ENCODE data around the gene C1S. TPM values are rescaled to one million over a fixed set of nuclear protein-coding genes. Genes with fewer than 3 reads are reported as not detected.

C1S gene
- total and polyA plus RNA-seq, 9 of the 15 experiments (the other 6 are each of a cell fraction or from before 2014, with no cell fraction given) = 0.08 to 0.84 (median 0.27) TPM

- ChIA-PET POLR2A (interaction anchor here (1.1 kb wide), 1 partner anchor 10 kb away, joined by 4 read pairs; no protein-coding TSS in a partner anchor), CTCF (ENCODE audit: low intra/inter-chr PET ratio) (no interaction called here)
- BruUV-seq (replicated peaks) = no TSS peak
- Histone ChIP-seq H3K36me3 (ENCODE audit: control insufficient read depth, insufficient read depth, low read length) (no peaks in the 10 kb centered on the region), H2AFZ (ENCODE audit: low read depth, low read length) (no peak overlapping the region), H3K79me2 (ENCODE audit: control insufficient read depth, insufficient read depth, low read length) (no peaks in the 10 kb centered on the region), H3K27ac (ENCODE audit: extremely low read depth, low read depth, low read length) (no peak overlapping the region), H3K4me2 (ENCODE audit: insufficient read depth, low read length) (no peak overlapping the region), H3K9ac (ENCODE audit: insufficient read depth in 1 of 2, low read depth in 2 of 2, low read length in 2 of 2) (no peak overlapping the region), H3K9me3 (replicated peaks; ENCODE audit: control insufficient read depth, insufficient read depth, low read depth, low read length) (no peaks in the 10 kb centered on the region; the same call in 1 of the 2 replicates), H3K4me1 (replicated peaks in 1 of 2; ENCODE audit: control insufficient read depth in 2 of 2, insufficient read depth in 2 of 2, low read length in 2 of 2) (peaks cover 0 to 3% of the 10 kb centered on the region in 2 experiments; a peak in 1 of 5 replicates), H3K27me3 (ENCODE audit: control insufficient read depth in 2 of 2, insufficient read depth in 2 of 2, low read length in 2 of 2) (no peaks in the 10 kb centered on the region; a peak in 2 of 5 replicates), H3K9me1 (ENCODE audit: control insufficient read depth, insufficient read depth, low read length) (no peaks in the 10 kb centered on the region), H3K4me3 (no peak overlapping the region), H4K20me1 (replicated peaks; ENCODE audit: control insufficient read depth, insufficient read depth, low read length) (no peaks in the 10 kb centered on the region)
- TF ChIP-seq TEAD4 (IDR thresholded peaks at IDR 0.05; ENCODE audit: low read length) (no peak), TEAD4 (CRISPR knock-in tag; IDR thresholded peaks at IDR 0.05; ENCODE audit: borderline replicate concordance) (no peak), MXD1 (CRISPR knock-in tag; IDR thresholded peaks at IDR 0.05; ENCODE audit: borderline replicate concordance, poor library complexity, severe bottlenecking) (no peak), ZNF24 (IDR thresholded peaks at IDR 0.05) (no peak)
- intact Hi-C loops (cut with micrococcal nuclease) (no loop called here), in situ Hi-C loops (cut with MboI) (no loop called here)
- DNase-seq (ENCODE audit: extremely low read depth in 1 of 4, low spot score in 3 of 4) (no peak), FAIRE-seq (no peak), ATAC-seq (no peak)
- 33% methylated on average over 7 of the region's 14 CpGs for WGBS (ENCODE audit: insufficient coverage, low coverage, missing lambda C conversion rate)
Measured at GRCh38 chr12:7081037-7081436, 20.5 kb downstream of the C1S start.

GRCh38 chr12:7083125-7083524 lies 22.6 kb downstream of the C1S start:
- Histone ChIP-seq H4K20me1 (replicated peaks; ENCODE audit: control insufficient read depth, insufficient read depth, low read length) (no peaks in the 10 kb centered on the region), H3K9me3 (replicated peaks; ENCODE audit: control insufficient read depth, insufficient read depth, low read depth, low read length) (no peaks in the 10 kb centered on the region; the same call in 1 of the 2 replicates), H3K79me2 (ENCODE audit: control insufficient read depth, insufficient read depth, low read length) (no peaks in the 10 kb centered on the region), H2AFZ (ENCODE audit: low read depth, low read length) (no peak overlapping the region), H3K4me2 (ENCODE audit: insufficient read depth, low read length) (no peak overlapping the region), H3K27me3 (ENCODE audit: control insufficient read depth in 2 of 2, insufficient read depth in 2 of 2, low read length in 2 of 2) (no peaks in the 10 kb centered on the region; a peak in 2 of 5 replicates), H3K27ac (ENCODE audit: extremely low read depth, low read depth, low read length) (no peak overlapping the region), H3K4me1 (replicated peaks in 1 of 2; ENCODE audit: control insufficient read depth in 2 of 2, insufficient read depth in 2 of 2, low read length in 2 of 2) (peaks cover 0 to 3% of the 10 kb centered on the region in 2 experiments; a peak in 1 of 5 replicates), H3K36me3 (ENCODE audit: control insufficient read depth, insufficient read depth, low read length) (no peaks in the 10 kb centered on the region), H3K9me1 (ENCODE audit: control insufficient read depth, insufficient read depth, low read length) (no peaks in the 10 kb centered on the region), H3K9ac (ENCODE audit: insufficient read depth in 1 of 2, low read depth in 2 of 2, low read length in 2 of 2) (no peak overlapping the region), H3K4me3 (no peak overlapping the region)
- BruUV-seq (replicated peaks) = no TSS peak
- intact Hi-C loops (cut with micrococcal nuclease) = no loop called here
- POLR2A ChIA-PET = no interaction called here
- in situ Hi-C loops (cut with MboI) = no loop called here
- DNase-seq (ENCODE audit: extremely low read depth in 1 of 4, low spot score in 3 of 4) (no peak), FAIRE-seq (no peak), ATAC-seq (no peak)
- CTCF ChIA-PET (ENCODE audit: low intra/inter-chr PET ratio) = no interaction called here
- TF ChIP-seq PHF8 (IDR thresholded peaks at IDR 0.05; ENCODE audit: borderline replicate concordance, low read length) (no peak), ZBTB5 (IDR thresholded peaks at IDR 0.05) (no peak), LCOR (CRISPR knock-in tag; IDR thresholded peaks at IDR 0.05) (no peak), CREB1 (IDR thresholded peaks at IDR 0.05) (no peak), CREB1 (CRISPR knock-in tag; IDR thresholded peaks at IDR 0.05) (no peak), SIN3B (IDR thresholded peaks at IDR 0.05; ENCODE audit: low read depth) (no peak), ZNF511 (CRISPR knock-in tag; IDR thresholded peaks at IDR 0.05) (no peak), ZKSCAN8 (CRISPR knock-in tag; IDR thresholded peaks at IDR 0.05) (no peak), LARP7 (IDR thresholded peaks at IDR 0.05) (0 out of 2 replicates have a peak, but pooled peaks have one; percentile 37), SMARCC2 (IDR thresholded peaks at IDR 0.05; ENCODE audit: low read depth) (no peak), ELF4 (CRISPR knock-in tag; IDR thresholded peaks at IDR 0.05) (no peak), JUNB (CRISPR knock-in tag; conservative IDR thresholded peaks at IDR 0.05) (no peak)

All from K562 (cell line).